HG03060 (cell line): ENCODE data around the gene OSBPL5.
"Not testable (repeated sequence)": the region's sequence is repeated elsewhere in the genome, so short reads cannot be mapped to it uniquely, and the experiment has no call there.

Experiments
- ATAC-seq: cut with Tn5 transposase; IDR thresholded peaks from one replicate; pipeline ENCODE4 v1.9.1; 2021; ENCODE audit warnings: low read depth, moderate number of reproducible peaks; ENCODE audit not compliant: unreplicated experiment

The OSBPL5 gene

DNA sequence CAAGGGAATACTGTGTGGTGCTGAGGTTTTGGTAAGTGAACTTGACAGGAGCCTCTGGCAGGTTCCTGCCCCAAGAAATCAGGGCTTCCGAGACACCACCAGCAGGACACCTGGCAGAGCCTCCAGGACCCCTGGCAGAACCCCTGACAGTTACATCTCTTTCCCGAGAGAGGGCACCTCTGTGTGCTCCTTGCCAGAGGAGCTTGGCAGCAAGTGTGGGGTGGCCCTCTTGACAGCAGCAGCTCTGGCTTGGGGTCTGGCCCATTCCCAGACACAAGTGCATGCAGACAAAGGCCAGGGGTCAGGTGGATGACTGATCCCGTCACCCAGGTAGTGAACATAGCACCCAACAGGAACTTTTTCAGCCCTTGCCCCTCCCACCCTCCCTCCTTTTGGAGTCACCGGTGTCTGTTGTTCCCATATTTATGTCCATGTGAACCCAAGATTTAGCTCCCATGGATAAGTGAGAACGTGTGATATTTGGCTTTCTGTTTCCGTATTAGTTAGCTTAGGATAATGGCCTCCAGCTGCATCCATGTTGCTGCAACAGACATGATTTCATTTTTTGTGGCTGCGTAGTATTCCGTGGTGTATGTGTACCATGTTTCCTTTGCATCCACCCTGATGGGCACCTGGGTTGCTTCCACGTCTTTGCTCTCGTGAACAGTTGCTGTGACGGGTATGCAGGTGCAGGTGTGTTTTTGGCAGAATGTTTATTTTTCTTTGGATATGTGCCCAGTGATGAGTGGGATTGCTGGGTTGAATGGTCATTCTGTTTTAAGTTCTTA lies 21.2 kb upstream of the OSBPL5 start:
- no peak for ATAC-seq

DNA sequence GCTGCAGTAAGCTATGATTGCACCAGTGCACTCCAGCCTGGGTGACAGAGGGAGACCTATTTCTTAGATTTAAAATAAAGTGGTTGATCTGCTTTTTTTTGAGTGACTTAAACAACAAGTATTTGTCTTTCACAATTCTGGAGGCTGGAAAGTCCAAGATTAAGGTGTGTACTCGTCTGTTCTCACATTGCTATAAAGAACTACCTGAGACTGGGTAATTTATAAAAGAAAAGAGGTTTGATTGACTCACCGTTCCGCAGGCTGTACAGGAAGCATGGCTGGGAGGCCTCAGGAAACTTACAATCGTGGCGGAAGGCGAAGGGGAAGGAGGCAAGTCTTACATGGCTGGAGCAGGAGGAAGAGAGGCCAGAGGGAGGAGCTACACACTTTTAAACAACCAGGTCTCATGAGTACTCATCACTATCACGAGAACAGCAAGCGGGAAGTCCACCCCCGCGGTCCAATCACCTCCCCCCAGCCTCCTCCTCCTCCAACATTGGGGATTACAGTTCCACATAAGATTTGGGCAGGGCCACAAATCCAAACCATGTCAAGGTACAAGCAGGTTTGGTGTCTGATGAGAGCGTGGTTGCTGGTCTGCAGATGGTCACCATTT lies 19.7 kb upstream of the OSBPL5 start:
- ATAC-seq: no peak

DNA sequence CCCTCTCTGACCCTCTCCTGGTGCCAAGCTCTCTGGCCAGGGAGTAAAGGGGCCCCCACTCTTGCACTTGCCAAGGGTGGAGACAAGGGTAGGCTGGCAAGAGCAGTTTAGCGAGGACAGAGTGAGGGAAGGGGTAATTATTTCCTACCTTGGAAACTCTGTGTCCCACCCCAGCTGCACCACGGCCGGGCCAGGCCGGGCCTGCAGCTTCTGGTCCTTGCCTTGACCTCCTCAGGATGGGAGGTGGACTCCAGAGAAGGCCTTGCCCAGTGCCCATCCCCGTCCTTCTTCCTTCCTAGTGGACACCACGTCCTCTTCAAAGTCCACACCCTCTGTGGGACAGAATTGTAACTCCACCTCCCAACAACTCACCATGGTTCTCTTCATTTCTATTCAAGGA lies 18.4 kb upstream of the OSBPL5 start:
- no peak for ATAC-seq

DNA sequence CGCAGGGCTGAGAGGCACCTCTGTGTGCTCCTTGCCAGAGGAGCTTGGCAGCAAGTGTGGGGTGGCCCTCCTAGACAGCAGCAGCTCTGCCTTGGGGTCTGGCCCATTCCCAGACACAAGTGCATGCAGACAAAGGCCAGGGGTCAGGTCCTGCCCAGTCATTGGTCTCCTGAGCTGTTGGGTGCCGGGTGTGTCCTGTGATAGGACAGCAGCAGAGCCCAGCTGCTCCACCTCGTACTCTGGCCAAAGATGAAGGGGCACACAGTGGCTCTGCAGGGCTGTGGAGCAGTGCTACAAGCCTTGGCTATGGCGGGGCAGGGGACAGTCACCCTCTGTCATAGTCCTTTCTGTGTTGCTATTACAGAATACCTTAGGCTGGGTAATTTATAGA lies 17.3 kb upstream of the OSBPL5 start:
- no peak for ATAC-seq

DNA sequence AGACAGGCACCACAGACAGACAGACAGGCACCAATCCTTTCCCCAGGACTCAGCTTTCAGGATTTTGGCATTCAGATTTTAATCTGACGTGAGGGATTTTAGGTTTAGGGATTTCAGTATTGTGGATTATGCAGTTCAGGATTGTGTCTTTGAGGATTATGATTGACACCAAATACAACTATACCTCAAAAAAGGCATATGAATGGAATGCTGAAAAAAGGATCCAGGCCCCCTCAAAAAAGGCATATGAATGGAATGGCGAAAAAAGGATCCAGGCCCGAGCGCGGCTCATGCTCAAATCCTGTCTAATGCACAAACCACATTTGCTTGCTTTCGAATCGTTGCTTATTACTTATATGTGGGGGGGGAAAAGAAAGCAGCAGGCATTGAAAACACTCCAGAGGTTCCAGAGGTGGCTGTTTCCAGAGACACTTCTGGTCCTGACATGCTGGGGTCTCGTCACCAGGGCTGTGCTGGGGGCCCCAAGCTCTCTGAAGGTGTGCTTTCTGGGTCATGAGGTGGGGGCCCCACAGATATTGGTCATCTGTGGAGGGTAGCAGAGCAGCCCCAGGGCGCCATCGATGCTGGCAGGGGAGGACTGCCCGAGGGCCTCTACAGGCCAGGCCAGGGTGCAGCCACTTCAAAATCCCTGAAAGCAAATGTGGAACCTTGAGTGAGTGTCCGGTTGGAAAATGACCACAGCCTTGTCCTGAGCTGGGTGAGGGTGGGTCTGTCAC lies 16.8 kb upstream of the OSBPL5 start:
- no peak for ATAC-seq

DNA sequence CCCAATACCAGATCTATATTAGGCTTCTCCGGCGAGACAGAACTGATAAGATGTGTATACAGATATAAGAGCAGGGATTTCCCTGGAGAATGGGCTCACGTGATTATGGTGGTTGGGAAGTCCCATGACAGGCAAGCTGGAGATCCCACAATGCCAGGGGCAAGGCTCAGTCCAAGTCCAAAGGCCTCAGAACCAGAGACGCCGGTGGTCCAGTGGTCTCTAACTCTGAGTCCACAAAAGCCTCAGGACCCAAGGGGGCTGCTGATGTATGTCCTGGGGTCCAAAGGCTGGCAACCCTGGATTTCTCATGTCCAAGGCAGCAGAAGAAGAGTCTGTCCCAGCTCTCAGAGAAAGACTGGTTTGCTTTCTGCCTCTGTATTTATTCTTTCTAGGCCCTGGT lies 15.8 kb upstream of the OSBPL5 start:
- ATAC-seq: no peak

DNA sequence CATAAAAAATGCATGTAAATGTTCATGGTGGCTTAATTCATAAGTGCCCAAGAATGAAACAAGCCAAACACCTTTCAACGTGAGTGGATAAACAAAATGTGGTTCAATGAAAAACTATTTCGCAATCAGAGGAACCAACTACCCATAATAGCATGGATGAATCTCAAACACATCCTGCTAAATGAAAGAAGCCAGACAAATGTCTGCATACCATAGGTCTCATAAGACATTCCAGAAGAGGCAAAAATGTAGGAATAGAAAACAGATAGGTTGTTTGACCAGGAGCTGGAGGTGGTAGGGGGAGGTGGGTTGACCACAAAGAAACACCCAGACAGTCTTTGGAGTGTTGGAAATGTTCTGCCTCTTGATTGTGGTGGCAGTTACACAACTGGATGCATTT lies 13.2 kb upstream of the OSBPL5 start:
- no peak for ATAC-seq

DNA sequence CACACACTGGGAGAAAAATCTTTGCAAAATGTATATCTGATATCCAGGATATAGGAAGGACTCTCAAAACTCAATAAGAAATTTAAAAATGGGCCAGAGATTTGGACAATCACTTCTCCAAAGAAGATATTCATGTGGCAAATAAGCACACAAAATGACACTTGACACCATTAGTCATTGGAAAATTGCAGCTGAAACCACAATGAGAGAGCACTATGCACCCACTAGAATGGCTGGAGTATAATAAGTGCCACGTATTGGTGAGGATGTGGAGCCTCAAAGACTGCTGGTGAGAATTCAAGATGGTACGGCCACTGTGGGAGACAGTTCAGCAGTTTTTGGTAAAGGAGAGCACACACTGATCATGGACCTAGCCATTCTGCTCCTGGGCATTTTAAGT lies 12.8 kb upstream of the OSBPL5 start:
- no peak for ATAC-seq

DNA sequence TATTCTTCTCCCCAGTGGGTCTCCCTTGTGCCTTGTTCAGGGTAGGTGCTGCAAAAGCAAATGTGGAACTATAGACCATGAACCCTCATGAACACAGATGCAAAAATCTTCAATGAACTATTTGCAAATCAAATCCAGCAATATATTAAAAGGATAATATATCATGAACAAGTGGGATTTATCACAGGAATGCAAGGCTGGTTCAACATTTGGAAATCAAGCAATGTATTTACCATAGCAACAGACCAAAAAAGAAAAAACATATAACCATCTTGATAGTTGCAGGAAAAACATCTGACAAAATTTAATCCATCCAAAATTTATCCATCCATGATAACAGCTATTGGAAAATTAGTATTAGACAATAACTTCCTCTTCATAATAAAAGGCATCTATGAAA lies 11.4 kb upstream of the OSBPL5 start:
- ATAC-seq: no peak

DNA sequence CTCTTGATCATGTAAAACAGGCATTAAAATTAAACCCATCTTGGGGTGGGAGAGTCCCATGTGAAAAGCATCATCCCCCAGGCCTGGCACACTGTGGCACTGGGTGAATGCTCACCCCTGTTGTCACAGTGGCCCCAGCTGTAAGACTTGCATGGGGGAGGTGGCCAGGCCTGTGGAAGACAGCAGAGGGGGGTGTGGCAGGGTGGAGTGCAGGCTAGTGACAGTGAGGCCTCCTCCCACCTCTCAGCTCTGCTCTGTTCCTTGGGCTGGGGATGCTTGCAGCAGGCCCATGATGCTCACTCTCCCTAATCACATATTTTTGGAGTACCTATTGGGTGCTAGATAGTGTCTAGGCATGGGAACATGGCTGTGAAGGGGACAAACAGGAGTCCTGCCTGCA lies 10.1 kb upstream of the OSBPL5 start:
- no peak for ATAC-seq

DNA sequence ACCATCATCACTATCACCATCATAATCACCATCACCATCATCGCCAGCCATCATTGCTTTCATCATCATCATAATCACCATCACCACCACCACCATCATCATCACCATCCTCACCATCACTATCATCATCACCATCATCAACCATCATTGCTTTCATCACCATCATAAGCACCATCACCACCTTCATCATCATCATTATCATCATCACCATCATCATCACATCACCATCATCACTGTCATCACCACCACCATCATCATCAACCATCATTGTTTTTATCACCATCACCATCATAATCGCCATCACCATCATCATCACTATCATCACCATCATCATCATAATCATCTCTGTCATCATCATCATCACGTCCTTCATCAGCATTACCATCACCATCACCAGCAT lies 9.3 kb upstream of the OSBPL5 start:
- ATAC-seq: no peak

DNA sequence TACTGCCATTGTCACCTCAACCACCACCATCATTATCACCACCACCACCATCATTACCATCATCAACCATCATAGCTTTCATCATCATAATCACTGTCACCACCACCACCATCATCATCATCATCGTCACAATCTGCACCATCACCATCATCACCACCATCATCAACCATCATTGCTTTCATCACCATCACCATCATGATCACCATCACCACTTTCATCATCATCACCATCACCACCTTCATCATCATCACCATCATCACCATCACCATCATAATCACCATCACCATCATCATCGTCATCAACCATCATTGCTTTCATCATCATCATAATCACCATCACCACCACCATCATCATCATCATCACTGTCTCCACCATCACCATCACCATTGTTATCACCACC lies 8.7 kb upstream of the OSBPL5 start:
- ATAC-seq: no peak

DNA sequence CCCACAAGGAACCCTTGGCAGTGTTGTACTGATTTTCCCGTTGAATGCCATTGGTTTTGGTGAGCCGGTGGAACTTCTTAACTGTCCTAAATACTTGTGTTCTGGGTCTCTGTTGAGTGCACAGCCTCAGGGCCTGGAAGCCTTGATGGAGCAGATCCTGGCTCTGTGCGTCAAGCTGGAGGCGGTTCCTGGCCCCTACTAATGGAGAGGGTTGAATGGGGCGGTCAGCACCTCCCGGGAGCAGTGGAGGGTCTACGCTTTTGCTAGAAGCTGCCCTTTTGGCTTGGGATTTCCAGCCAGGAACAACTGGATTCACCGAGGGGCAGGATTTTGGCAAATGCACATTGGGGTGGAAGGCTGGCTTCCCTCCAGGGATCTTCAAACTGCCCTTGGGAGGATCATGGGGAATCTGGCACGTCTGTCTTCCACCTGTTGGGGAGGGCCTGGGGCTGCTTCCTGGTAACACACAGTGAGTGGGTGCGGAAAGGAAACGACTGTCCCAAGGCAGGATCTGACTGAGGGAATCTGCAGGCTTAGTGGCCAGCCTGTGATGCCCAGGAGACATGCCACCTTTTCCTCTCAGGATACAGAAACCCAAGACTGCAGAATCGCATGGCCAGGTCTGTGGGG lies 6.9 kb upstream of the OSBPL5 start:
- ATAC-seq: no peak

DNA sequence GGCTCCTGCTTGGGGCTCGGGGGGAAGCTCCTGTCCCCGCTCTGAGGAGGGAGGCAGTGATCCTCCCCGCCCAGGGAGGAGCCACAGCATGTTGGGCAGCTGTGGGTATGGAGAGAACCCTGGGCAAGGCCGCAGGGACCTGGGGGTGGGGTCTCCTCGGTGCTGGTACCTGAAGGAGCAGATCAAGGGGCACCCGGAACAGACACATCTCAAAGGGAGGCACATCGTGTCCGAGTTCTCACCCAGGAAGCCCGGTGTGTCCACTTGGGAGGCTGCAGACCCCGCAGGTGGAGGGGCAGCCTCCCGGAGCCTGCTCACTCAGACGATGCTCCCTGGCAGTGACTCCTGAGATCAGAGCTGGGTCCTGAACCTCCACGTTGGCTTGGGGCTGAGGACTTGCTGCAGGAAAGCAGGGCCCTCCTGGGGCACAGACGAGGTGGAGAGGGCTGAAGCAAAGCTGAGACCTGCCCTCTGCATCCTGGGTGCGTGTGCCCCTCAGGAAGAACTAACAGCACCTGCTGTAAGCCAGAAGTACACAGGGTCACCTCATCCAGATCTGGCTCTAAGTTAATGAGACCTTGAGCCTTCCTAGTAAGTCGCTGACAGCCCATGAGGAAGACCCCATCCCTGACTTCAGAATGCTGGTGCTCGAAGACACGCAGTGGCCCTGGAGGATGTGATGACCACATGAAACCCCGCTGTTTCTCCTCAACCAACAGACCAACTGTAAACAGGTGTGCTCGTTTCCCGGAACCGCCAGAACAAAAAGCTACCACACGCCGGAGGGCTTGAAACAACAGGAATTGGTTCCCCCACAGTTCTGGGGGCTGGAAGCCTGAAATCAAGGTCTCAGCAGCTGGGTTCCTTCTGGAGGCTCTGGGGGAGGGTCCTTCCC lies 5.9 kb upstream of the OSBPL5 start:
- ATAC-seq: no peak

DNA sequence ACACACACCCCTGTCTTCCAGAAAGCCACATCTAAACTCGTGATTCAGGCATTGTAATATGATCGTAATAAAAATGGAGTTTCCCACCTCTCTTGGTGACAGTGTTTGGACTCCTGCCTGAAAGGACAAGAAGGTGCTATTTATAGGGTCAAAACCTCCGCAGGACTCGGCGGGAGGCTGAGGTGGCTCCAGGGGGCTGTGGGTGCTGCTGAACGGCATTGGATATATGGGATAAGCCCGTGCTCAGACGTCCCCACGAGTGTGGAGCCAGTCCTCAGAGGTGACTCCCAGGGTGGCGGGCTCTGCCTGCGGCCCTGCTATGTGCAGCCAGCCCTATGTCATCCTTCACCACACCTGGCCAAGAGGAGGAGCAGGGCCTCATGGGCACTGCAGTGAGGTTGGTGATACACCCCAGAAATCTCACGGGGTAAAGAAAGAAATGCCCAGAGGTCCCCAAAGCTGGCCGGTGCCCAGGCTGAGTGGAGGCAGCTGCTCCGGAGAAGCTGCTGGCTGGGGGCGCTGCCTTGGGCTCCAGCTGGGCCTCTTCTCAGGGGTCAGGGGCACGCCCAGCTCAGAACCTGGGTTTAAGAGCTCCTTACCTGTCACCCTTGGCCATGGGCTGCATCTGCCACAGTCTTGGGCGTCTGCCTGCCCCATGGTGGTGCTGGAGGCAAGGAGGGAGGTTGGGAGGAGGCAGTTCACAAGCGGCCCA lies 5.1 kb upstream of the OSBPL5 start:
- ATAC-seq: no peak

DNA sequence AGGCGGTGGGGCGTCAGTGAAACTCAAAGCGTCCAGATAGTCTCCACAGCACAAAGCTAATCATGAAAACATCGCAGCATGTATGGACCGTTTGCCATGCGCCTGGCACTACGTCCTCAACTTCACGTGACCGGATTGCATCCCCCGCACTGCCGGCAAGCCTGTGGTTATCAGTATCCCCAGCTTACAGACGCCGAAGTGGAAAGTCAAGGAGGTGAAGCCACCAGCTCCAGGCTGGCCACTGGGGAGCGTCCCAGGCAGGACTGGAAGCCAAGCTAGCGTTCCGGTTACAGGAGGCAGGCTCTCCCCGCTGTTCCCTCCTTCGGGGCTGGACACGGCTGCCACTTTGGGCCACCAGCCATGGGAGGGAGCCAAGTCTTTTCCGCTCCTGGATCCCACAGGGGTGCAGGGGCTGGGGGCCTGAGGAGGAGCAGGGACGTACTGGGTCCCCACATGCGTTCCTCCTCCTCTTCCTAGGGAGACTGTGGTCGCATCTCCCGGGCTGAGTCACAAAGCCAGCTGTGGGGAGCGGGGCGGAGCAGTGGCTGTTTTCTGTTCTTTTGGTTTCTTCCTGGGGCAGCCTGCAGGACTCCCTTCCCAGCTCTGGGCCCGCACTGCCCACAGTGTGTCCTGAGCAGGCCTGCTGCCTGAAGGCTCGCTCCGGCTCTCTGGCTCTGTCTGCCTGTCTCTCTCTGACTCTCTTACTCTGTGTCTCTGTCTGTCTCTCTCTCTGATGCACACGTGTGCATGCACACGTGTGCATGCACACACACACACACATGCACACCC lies 4.3 kb upstream of the OSBPL5 start:
- ATAC-seq: no peak

DNA sequence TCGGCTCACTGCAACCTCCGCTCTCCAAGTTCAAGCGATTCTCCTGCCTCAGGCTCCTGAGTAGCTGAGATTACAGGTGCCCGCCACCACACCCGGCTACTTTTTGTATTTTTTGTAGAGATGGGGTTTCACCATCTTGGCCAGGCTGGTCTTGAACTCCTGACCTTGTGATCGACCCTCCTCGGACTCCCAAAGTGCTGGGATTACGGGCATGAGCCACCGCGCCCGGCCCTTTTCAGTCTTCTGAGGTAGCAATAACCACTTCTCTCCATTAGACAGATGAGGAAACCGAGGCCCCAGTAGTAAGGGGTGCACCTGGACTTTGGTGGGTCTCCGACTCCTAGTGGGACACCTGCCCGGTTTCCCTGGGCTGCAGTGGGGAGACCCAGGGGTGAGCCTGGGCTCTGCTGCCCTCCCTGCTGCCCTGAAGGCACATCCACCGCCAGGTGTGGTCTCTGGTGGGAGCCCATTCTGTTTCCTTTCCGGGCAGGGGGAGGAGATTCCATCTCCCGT lies 3.7 kb upstream of the OSBPL5 start:
- not testable (repeated sequence) for ATAC-seq
